Lower leg skin (tissue), 4 donors: ENCODE measurements around the gene NCS1. TPM values are rescaled to one million over a fixed set of nuclear protein-coding genes. Genes with fewer than 3 reads are reported as not detected.
A peak's percentile ranks its signal among the peaks of the same experiment; 100 is the strongest.

ENCODE experiments used
- DNase-seq, 2 donors: peaks; one replicate each; pipeline ENCODE4 v3.0.0-alpha.2; 2019; ENCODE audit warnings: low spot score in 2 of 2
- H3K4me3 ChIP-seq: fragments of 200-600 bp; sonication (generic); 2 replicates; pipeline ENCODE4 v1.5.1; 2017; ENCODE audit warnings: mild to moderate bottlenecking, low read depth; ENCODE audit not compliant: poor library complexity, severe bottlenecking
- POLR2A ChIP-seq, 2 donors: fragments of 450-650 bp; IDR thresholded peaks; one replicate each; pipeline ENCODE4 v1.6.1; 2016 to 2017; ENCODE audit warnings: antibody characterized with exemption in 2 of 2, mild to moderate bottlenecking in 1 of 2, moderate library complexity in 1 of 2
- WGBS, 2 donors: methylation state at CpG; one replicate each; pipeline ENCODE4 v1.1.5; 2018; 5-methylcytosine and 5-hydroxymethylcytosine counted together
- intact Hi-C: fragments of 100-400 bp; cut with DNase I; formaldehyde crosslinking; loops from one replicate; pipeline ENCODE4 v1.15.0; 2023; ENCODE audit warnings: low total_unique reads
- total RNA-seq, 4 donors: library from RNA; depleted of rRNA; stranded (reverse); fragments of >200 nt; gene quantifications; one replicate each; pipeline ENCODE4 v1.1.0, GENCODE V29; 2016
- TF ChIP-seq, protein P1 (sequence below), 3 donors: fragments of 450-650 bp; IDR thresholded peaks; one replicate each; pipeline ENCODE4 v1.5.1; 2016; ENCODE audit warnings: antibody characterized with exemption in 3 of 3, mild to moderate bottlenecking in 3 of 3, moderate library complexity in 2 of 3

The NCS1 gene
- total RNA-seq, 4 donors from 2014 or later, result 14.4 to 25.2 (median 20.7) TPM

GRCh38 chr9:130177898-130178805 is 5.9 kb downstream of the NCS1 start:
- H3K4me3 ChIP-seq, result no peak overlapping the region
- no peak for DNase-seq
- no peak for TF ChIP-seq POLR2A (IDR thresholded peaks at IDR 0.05)
- TF ChIP-seq, protein P1, sequence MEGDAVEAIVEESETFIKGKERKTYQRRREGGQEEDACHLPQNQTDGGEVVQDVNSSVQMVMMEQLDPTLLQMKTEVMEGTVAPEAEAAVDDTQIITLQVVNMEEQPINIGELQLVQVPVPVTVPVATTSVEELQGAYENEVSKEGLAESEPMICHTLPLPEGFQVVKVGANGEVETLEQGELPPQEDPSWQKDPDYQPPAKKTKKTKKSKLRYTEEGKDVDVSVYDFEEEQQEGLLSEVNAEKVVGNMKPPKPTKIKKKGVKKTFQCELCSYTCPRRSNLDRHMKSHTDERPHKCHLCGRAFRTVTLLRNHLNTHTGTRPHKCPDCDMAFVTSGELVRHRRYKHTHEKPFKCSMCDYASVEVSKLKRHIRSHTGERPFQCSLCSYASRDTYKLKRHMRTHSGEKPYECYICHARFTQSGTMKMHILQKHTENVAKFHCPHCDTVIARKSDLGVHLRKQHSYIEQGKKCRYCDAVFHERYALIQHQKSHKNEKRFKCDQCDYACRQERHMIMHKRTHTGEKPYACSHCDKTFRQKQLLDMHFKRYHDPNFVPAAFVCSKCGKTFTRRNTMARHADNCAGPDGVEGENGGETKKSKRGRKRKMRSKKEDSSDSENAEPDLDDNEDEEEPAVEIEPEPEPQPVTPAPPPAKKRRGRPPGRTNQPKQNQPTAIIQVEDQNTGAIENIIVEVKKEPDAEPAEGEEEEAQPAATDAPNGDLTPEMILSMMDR (IDR thresholded peaks at IDR 0.05), result no peak
- intact Hi-C loops, result no loop called here
- WGBS, 2 donors, result 68 to 74% methylated on average over 20 of the region's 20 CpGs

- WGBS, 2 donors, result 86 to 91% methylated on average over 2 of the region's 2 CpGs
- H3K4me3 ChIP-seq, result no peak overlapping the region
- no peak for TF ChIP-seq POLR2A (IDR thresholded peaks at IDR 0.05)
- TF ChIP-seq, protein P1 (IDR thresholded peaks at IDR 0.05), result no peak
- DNase-seq, result no peak
- intact Hi-C loops, result no loop called here
Observed at GRCh38 chr9:130179331-130179907, 7.2 kb downstream of the NCS1 start.

DNA sequence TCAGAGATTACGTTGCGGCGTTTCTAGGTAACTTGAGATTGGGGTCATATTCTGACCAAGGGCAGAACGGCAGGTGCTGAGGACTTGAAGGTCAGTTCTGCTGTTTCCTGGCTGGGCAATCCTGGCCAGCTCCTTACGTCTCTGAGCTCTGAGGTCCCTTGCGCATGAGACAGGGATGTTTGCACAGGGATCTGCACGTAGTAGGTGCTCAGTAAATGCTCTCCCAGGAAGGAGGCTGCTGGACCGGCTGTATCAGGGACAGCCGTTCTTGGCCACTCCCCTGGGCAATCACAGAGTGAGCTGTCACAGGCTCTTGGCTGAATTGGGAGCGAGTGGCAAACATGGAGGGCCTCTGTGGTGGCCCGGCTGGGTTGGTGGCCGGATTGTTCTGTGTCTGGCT is 8.3 kb downstream of the NCS1 start:
- DNase-seq, result no peak
- H3K4me3 ChIP-seq, result no peak overlapping the region
- TF ChIP-seq POLR2A (IDR thresholded peaks at IDR 0.05), result no peak
- TF ChIP-seq, protein P1 (IDR thresholded peaks at IDR 0.05), result no peak
- WGBS, 2 donors, result 87 to 90% methylated on average over 12 of the region's 12 CpGs
- intact Hi-C loops, result no loop called here

GRCh38 chr9:130181678-130182380 is 9.6 kb downstream of the NCS1 start:
- H3K4me3 ChIP-seq, result no peak overlapping the region
- intact Hi-C loops, result no loop called here
- WGBS, 2 donors, result 59 to 75% methylated on average over 30 to 33 of the region's 33 CpGs
- TF ChIP-seq, protein P1 (IDR thresholded peaks at IDR 0.05), result no peak
- no peak for TF ChIP-seq POLR2A (IDR thresholded peaks at IDR 0.05)
- DNase-seq, result peak in 1 of 2 donors; percentile 65

GRCh38 chr9:130182381-130182909 is 10.2 kb downstream of the NCS1 start:
- WGBS, 2 donors, result 68 to 81% methylated on average over 6 to 14 of the region's 17 CpGs
- DNase-seq, result no peak
- intact Hi-C loops, result no loop called here
- no peak for TF ChIP-seq POLR2A (IDR thresholded peaks at IDR 0.05)
- TF ChIP-seq, protein P1 (IDR thresholded peaks at IDR 0.05), result no peak
- H3K4me3 ChIP-seq, result no peak overlapping the region
